ENCODE data around the gene NDUFB3. TPM values are rescaled to one million over a fixed set of nuclear protein-coding genes. Genes with fewer than 3 reads are reported as not detected.
A peak's percentile ranks its signal among the peaks of the same experiment; 100 is the strongest.

NDUFB3 gene
- total and polyA plus RNA-seq, 2 donors (not counting 1 experiment from before 2014, with no cell fraction given): 13.0 to 44.7 TPM

DNA sequence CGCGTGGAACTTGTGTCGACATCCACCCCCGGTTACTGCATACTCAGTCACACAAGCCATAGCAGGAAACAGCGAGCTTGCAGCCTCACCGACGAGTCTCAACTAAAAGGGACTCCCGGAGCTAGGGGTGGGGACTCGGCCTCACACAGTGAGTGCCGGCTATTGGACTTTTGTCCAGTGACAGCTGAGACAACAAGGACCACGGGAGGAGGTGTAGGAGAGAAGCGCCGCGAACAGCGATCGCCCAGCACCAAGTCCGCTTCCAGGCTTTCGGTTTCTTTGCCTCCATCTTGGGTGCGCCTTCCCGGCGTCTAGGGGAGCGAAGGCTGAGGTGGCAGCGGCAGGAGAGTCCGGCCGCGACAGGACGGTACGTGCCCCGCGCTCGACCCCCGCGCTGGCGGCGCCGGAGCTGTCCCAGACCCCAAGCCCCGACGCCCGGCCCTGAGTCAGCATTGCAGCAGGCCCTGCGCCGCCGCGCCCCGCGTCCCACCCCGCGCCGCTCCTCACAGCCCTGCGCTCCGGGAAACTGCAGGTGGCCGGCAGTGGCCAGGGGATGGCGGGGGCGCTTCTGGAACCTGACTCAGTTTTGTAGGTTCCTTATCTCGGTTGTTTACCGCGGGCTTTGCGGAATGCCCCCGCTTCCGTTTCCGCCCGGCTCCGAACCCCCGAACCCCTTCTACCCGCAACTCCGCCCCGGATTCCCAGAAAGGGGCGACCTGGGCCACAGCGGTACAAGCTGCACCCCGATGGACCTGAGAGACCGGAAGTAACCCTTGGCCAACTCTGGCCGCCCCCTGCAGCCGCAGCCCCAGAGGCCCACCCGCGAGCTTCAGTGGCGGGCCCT lies 44.5 kb downstream of the NDUFB3 start, which contains the start of gene CFLAR:
Gene CFLAR (plus strand): TSS at position 50 of the 844 bp plus-strand sequence. CDS start 13,702 bp downstream, outside the sequence.
- Histone ChIP-seq H3K9me3 (ENCODE audit: control extremely low read depth in 1 of 3, control insufficient read depth in 2 of 3, insufficient read depth in 1 of 3, low read length in 2 of 3) (peaks cover 0 to 5% (median 0%) of the 10 kb centered on the region in 3 donors), H3K4me1 (ENCODE audit: control insufficient read depth in 2 of 2, insufficient read depth in 2 of 2, low read length in 2 of 2) (peaks cover 43 to 52% of the 10 kb centered on the region in 2 donors), H3K4me3 (ENCODE audit: control extremely low read depth in 1 of 5, extremely low read depth in 1 of 5, insufficient read depth in 1 of 5, low read depth in 2 of 5, low read length in 4 of 5) (peak within 1 kb of the TSS; percentile 66 to 100 (median 97)), H3K27me3 (replicated peaks in 1 of 4; ENCODE audit: control extremely low read depth in 1 of 4, control insufficient read depth in 3 of 4, insufficient read depth in 4 of 4, low read length in 3 of 4) (no peaks in the 10 kb centered on the region), H3K27ac (ENCODE audit: low read length in 2 of 2) (peak within 1 kb of the TSS; percentile 94 to 96), H2AFZ (ENCODE audit: insufficient read depth, low read depth, low read length, poor library complexity, severe bottlenecking) (peak within 1 kb of the TSS; percentile 80), H3K36me3 (replicated peaks in 1 of 2; ENCODE audit: control extremely low read depth in 1 of 2, control insufficient read depth in 1 of 2, extremely low read depth in 1 of 2, insufficient read depth in 2 of 2, low read length in 1 of 2) (peaks cover 0 to 2% of the 10 kb centered on the region in 2 experiments), H3K9ac (ENCODE audit: low read length) (peak within 1 kb of the TSS; percentile 99), H4K20me1 (ENCODE audit: control insufficient read depth, insufficient read depth, low read length, poor library complexity, severe bottlenecking) (no peaks in the 10 kb centered on the region), H3K4me2 (replicated peaks; ENCODE audit: low read depth, low read length, poor library complexity, severe bottlenecking) (peak within 1 kb of the TSS; percentile 87), H3K79me2 (ENCODE audit: control insufficient read depth, insufficient read depth, low read length) (peaks cover 49% of the 10 kb centered on the region)
- CTCF ChIA-PET: interaction anchor here (0.7 to 5.4 kb wide), 19 partner anchors 15 to 403 kb away, joined by 3 to 100 read pairs (median 3); partner anchors contain the start of genes CASP10, CLK1, HYCC2 and NDUFB3
- H3K4me1 Mint-ChIP-seq: peaks cover 58% of the 10 kb centered on the region
- intact Hi-C loops (cut with micrococcal nuclease): loop anchor here (2.0 to 5.0 kb wide), 3 partner anchors 142 to 404 kb away; partner anchors contain the start of gene BZW1
- peak within 1 kb of the TSS; percentile 98 for H3K27ac Mint-ChIP-seq
- under 1% methylated on average over 68 of the region's 75 CpGs for WGBS (ENCODE audit: insufficient coverage)
- ATAC-seq (ENCODE audit: low read depth) (peak; percentile 29), DNase-seq (peak; percentile 84)
- POLR2A ChIA-PET: interaction anchor here (0.5 to 3.5 kb wide), 23 partner anchors 14 to 404 kb away, joined by 3 to 55 read pairs (median 5); partner anchors contain the start of genes BZW1, CASP10, CASP8 and CLK1
- TF ChIP-seq, protein P1, sequence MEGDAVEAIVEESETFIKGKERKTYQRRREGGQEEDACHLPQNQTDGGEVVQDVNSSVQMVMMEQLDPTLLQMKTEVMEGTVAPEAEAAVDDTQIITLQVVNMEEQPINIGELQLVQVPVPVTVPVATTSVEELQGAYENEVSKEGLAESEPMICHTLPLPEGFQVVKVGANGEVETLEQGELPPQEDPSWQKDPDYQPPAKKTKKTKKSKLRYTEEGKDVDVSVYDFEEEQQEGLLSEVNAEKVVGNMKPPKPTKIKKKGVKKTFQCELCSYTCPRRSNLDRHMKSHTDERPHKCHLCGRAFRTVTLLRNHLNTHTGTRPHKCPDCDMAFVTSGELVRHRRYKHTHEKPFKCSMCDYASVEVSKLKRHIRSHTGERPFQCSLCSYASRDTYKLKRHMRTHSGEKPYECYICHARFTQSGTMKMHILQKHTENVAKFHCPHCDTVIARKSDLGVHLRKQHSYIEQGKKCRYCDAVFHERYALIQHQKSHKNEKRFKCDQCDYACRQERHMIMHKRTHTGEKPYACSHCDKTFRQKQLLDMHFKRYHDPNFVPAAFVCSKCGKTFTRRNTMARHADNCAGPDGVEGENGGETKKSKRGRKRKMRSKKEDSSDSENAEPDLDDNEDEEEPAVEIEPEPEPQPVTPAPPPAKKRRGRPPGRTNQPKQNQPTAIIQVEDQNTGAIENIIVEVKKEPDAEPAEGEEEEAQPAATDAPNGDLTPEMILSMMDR (IDR thresholded peaks at IDR 0.05): no peak
- no peak for TF ChIP-seq EZH2 (IDR thresholded peaks at IDR 0.05; ENCODE audit: borderline replicate concordance, insufficient read depth, low read depth, low read length, poor library complexity, severe bottlenecking)
- peak within 1 kb of the TSS; percentile 98 for H3K4me3 Mint-ChIP-seq
- no peaks in the 10 kb centered on the region for H3K27me3 Mint-ChIP-seq
- no peaks in the 10 kb centered on the region for H3K9me3 Mint-ChIP-seq (ENCODE audit: insufficient read depth)
